ENCODE measurements around the gene FOXM1.
A peak's percentile ranks its signal among the peaks of the same experiment; 100 is the strongest.

DNA sequence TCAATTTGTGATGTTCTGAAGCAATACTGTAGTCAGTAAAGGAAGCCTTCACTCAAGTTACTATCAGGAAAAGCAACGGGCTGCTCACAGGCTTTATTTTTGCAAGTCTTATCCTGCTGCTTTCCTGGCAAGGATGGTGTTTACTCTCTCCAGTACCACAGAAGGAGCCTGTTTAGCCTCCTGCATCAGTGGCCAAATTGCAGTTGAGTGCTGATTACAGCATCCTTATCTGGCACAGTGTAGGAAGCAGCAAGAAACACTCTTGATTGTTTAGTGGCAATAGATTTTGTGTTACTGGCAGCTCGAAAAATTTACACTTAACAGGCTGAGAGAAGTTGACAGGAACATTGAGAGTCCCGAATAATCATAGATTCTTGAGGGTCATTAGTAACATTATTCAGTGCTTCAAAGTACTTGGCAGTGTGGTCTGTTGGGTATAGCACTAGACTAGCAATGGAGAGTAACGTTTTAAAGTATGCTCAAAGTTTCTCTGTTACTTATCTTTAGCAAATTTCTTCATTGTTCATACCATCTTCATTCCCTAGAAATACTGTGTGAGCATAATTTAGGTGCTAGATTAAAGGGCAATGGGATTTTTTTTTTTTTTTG is 25.4 kb upstream of the FOXM1 start:
- peak; percentile 53; the same call in 1 of the 2 replicates for TF ChIP-seq GATA2 (IDR thresholded peaks at IDR 0.05; ENCODE audit: low read depth, low read length)
- TF ChIP-seq GATA3 (IDR thresholded peaks at IDR 0.05; ENCODE audit: low read depth, low read length), result no peak

All from SH-SY5Y (cell line).